NCI-H187 (cell line): ENCODE data around the gene CBLN3.
A peak's percentile ranks its signal among the peaks of the same experiment; 100 is the strongest.

Experiments
- DNase-seq, 2 experiments: peaks; one replicate each; lab custom pipeline; 2025; lab: John Stamatoyannopoulos, UW

CBLN3 gene

GRCh38 chr14:24439257-24439656 lies 9.8 kb upstream of the CBLN3 start:
- no peak for DNase-seq

- DNase-seq = no peak
These were observed 9.0 kb upstream of the CBLN3 start for GRCh38 chr14:24438223-24439097.

DNA sequence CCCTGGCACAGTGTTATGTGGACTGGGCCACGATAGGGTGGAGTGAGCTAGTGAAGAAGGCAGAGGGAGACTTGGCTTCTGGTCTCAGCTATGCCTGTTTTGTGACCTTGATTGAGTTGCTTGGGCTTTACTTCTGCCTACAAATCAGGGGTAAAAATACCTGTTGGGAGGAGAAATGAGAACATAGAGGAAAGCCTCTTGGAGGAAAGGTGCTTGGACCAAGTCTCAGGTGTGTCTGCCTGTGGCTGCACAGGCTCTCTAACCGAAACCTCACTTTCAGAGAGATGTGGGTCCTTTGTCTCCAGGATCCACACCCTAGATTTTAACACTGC lies 8.2 kb upstream of the CBLN3 start:
- DNase-seq = no peak

GRCh38 chr14:24437020-24437735 lies 7.7 kb upstream of the CBLN3 start:
- DNase-seq = no peak

GRCh38 chr14:24436355-24437019 lies 7.0 kb upstream of the CBLN3 start:
- DNase-seq = peak in 1 of 2 experiments; percentile 26

DNA sequence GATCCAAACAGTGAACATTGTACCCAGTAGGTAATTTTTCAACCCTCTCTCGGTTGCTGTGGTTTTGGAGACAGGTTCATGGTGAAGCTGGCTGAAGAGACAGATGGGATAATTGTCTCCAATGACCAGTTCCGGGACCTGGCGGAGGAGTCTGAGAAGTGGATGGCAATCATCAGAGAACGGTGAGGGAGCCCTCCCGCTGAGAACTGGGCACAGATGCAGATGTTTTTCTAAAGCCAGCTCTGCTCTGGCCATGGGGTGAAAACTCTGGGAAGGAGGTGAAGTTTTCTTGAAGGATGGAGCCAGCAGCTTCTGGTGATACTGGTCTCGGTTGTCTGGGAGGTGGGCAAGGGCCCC lies 6.5 kb upstream of the CBLN3 start:
- DNase-seq = no peak

DNA sequence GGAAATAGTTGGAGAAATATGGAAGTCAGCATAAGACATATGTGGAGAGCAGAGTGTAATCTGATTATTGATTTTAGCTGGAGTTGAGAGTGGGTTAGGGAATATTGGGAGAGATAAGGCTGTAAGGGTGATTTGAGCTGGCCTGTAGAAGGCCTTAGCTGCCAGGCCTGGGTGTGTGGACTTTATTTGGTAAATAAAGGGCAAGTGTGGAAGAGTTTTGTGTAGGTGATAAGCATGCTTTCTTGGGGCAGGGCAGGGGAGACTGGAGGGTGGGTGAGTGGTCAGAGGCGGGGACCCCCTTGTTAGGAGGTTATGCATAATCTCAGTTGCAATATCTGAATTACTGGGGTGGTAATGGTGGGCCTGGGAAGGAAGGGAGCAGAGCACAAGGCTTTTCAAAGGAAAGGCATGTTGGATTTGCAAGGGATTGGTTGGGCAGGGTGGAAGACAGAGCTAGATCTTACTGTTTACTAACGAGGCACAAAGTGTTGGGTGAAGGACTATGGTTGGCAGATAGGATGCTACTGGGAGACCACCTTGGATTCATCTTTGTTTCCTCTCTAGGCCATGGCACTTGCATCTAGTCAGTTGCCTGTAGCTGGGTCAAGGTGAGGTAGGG lies 5.8 kb upstream of the CBLN3 start:
- DNase-seq = no peak

DNA sequence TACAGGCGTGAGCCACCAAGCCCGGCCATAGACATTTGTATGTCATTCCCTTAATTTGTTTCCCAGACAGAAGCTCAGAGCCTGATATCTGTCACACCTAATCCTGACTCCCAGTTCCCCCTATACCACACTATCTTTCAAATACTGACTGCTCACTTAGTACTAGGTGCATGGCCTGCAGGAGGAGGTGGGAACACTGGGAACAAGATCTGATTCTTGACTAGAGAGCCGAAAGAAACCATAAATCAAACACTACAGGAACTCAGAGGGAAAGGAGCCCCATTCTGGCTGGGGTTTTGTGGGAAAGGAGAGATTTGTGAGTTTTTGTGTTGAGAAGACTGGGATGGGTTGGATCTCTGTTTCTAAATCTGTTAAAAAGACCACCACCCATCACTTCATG lies 5.2 kb upstream of the CBLN3 start:
- no peak for DNase-seq

DNA sequence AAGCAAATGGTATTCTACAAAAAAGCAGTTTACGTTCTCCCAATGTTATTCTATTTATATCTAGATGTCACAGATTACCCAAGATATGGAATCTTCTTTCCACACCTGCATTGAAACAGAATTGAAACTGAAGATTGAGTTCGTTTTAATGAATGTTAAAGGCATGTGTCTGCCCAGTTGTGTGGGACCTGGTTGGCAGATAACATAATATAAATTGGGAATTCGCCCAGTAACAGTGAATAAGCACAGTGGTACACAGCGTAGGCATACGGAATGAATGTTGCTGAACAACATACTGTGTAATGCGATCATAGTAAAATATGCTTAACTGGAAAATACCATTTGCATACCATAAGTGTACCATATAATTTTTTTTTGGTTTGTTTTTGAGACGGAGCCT lies 4.6 kb upstream of the CBLN3 start:
- no peak for DNase-seq

DNA sequence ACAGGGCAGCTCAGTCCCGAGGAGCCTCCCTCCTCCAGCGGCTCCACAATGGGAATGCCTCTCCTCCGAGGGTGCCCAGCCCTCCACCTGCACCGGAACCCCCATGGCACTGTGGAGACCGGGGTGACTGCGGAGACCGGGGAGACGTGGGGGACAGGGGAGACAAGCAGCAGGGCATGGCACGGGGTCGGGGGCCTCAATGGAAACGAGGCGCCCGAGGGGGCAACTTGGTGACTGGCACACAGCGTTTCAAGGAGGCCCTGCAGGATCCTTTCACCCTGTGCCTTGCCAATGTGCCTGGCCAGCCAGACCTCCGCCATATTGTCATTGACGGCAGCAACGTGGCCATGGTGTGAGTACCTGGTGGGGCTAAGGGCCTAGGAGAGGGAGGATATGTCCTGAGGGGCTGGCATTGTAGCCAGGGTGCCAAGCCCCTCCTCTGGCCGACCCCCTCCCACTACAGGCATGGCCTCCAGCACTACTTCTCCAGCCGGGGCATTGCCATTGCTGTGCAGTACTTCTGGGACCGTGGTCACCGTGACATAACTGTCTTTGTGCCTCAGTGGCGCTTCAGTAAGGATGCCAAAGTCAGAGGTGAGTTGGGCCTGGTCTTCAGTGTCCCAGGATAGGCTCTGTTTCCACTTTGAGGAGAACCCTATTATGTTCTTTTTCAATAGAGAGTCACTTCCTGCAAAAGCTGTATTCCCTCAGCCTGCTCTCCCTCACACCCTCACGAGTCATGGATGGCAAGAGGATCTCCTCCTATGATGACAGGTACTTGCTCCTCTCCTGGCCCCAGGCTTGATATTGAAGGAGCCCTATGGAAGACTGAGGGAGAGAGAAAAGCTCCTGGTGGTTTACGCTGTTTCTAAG lies 3.0 kb upstream of the CBLN3 start:
- DNase-seq = no peak

GRCh38 chr14:24431569-24432258 lies 2.2 kb upstream of the CBLN3 start:
- peak; percentile 59 to 93 for DNase-seq

DNA sequence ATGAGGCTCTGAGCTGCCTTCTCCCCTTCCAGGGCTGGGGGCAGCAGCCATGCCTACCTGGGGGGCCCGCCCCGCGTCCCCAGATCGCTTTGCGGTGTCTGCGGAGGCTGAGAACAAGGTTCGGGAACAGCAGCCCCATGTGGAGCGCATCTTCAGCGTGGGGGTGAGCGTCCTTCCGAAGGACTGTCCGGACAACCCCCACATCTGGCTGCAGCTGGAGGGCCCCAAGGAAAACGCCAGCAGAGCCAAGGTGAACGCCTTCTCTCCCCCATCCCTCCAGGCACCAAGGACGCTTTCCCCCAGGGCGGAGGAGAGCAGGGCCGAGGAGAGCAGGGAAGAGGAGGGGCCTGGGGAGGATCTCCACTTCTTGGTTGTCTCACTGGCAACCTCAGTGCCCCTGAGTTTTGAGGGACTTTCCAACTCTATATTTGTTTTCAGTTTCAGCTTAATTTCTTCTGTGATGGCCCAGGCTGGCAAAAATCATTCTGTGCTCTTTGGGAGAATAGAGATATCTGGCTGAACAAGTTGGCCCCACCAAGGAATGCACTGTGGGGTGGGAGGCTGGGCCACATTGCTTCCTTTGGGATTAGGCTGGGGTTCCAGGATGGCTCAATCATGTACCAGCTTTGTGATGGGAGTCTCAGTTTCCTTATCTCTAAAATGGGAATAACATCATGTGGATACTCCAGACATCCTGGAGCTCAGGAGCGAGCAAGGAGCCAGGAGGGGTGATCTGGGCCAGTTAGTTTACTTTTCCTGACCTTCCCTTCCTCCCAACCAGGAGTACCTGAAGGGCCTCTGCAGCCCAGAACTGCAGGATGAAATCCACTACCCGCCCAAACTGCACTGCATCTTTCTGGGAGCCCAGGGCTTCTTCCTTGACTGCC lies 1.5 kb upstream of the CBLN3 start:
- DNase-seq = no peak

DNA sequence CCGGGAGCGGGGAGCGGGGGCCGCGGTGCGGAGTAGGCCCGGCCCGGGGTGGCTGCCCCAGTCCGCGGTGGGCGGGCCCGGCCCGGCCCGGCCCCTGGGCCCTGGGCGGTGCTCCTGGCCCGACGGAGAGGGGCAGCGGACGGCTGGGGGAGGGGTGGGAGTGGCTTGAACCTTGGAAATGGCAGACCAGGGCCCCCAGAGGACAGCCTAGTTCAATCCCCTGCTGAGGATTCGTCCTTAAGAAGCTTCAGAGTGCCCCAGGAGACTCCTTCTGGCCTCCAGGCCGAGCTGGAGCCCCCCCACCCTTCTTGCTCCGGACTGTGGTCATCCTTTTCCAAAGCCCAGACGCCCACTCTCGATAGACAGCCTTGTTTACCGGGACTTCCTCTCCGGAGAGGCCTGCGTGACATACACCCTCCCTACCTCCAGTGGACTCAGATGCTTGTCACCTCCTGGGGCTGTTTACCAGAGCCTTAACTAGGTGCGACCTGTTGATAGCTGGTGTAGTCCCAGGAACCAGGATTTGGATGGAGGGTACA lies 744 bp upstream of the CBLN3 start:
- DNase-seq = no peak

- no peak for DNase-seq
These were observed 657 bp downstream of the CBLN3 start for GRCh38 chr14:24428628-24429394.

DNA sequence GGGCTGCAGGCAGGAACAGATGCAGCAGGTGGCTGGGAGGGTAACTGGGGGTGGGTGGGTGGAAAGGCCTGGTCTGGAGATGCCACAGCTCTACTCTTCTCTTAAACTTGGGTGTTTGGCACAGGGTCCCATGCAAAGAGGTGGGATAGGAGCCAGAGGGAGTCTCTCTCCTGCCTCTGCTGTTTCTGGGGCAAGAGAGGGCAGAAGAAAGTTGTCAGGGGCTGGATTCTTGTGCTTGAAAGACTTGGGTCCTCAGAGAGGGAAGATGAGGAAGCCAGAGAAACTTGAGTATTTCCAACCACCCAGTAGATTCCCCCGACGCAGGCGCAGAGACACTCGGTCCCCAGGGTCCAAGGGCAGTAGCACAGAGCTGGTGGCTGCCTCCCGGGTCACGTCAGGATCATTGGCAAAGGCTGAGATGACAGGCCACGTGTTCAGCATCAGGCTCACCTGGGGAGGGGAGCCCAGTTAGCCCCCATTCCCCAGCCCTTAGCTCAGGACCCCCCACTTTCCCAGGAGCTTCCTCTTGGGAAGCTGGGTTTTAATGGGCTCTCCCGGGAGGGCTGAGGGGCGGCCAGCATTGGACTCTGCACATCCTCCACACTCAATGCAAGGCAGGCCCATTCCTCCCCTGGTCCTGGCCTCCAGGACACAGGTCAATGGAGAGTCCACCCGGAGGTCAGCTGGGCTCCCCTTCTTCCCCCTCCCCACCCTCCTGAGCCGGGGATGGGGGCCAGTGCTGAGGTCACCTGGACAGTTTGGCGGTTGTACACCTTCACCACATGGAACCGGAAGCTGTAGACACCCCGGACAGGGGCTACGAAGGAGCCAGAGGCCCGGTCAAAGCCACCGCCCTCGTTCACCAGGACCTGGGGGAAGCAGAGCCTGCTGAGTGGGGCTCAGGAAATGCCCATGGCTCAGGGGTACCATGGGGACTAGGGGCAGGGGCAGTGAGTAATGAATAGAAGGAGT lies 1.6 kb downstream of the CBLN3 start:
- no peak for DNase-seq

DNA sequence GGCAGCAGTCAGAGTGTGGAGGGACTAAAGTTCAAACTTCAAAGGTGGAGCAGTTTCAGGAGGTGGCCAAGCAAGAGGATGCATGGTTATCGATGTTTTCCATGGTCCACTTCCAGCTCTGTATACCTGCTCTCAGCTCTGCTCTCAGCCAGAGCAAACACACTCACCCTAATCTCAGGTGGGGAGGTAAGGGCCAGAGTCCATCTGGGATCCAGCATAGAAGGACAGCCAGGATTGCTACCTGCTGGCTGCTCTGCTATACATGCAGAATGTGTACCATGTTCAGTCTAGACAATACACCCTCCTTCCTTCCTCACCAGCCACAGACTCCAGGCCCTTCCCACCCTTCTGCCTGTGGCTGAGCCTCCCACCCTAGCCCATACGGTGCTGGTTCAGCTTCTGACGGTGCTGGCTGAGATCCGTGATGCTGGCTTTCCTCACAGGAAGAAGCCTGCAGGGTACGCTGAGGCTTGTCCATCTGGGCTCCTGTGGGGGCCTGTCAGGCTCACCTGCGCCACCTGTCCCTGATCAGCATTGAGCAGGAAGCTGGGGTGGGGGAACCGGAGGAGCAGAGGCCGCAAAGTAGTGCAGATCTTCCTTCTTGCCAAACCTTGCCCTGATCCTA lies 2.4 kb downstream of the CBLN3 start:
- no peak for DNase-seq
